Endothelial cell of hepatic sinusoid (primary cell): ENCODE measurements around the gene B4GALT3.

Experiments
- in situ Hi-C: cut with HindIII; loops from 2 replicates; pipeline ENCODE4 v1.10.0; 2017; ENCODE audit warnings: low sequenced_read_pairs

The B4GALT3 gene

GRCh38 chr1:161177112-161177935 is at the start of gene B4GALT3:
B4GALT3 (minus strand) TSS chr1:161177507; CDS start chr1:161176060, 1,447 bp downstream.
- in situ Hi-C loops = no loop called here

GRCh38 chr1:161226759-161227158 is 49.5 kb upstream of the B4GALT3 start:
- in situ Hi-C loops = no loop called here

- in situ Hi-C loops = no loop called here
Measured at GRCh38 chr1:161226320-161226711, 49.0 kb upstream of the B4GALT3 start.

GRCh38 chr1:161225534-161226319 is 48.4 kb upstream of the B4GALT3 start, which contains the start of gene TOMM40L:
TOMM40L (plus strand) TSS chr1:161226060; CDS start chr1:161226490, 430 bp downstream.
- in situ Hi-C loops = no loop called here

GRCh38 chr1:161225178-161225533 is 47.8 kb upstream of the B4GALT3 start:
- in situ Hi-C loops = no loop called here

- in situ Hi-C loops = loop anchor here (5.0 kb wide), 1 partner anchor 97 kb away; no protein-coding TSS in a partner anchor
Measured at GRCh38 chr1:161224695-161225087, 47.4 kb upstream of the B4GALT3 start.

- in situ Hi-C loops = loop anchor here (5.0 kb wide), 1 partner anchor 97 kb away; no protein-coding TSS in a partner anchor
Measured at GRCh38 chr1:161223805-161224694, 46.7 kb upstream of the B4GALT3 start.

GRCh38 chr1:161222175-161223019 is 45.1 kb upstream of the B4GALT3 start:
- in situ Hi-C loops = loop anchor here (5.0 kb wide), 1 partner anchor 95 kb away; no protein-coding TSS in a partner anchor

GRCh38 chr1:161220002-161220401 is 42.7 kb upstream of the B4GALT3 start:
- in situ Hi-C loops = loop anchor here (5.0 kb wide), 1 partner anchor 93 kb away; no protein-coding TSS in a partner anchor

GRCh38 chr1:161219078-161219892 is 42.0 kb upstream of the B4GALT3 start:
- in situ Hi-C loops = loop anchor here (5.0 kb wide), 1 partner anchor 88 kb away; the partner anchor contains the start of gene MPZ

GRCh38 chr1:161218301-161219077 is 41.2 kb upstream of the B4GALT3 start:
- in situ Hi-C loops = loop anchor here (5.0 kb wide), 1 partner anchor 89 kb away; the partner anchor contains the start of gene MPZ

GRCh38 chr1:161217831-161218230 is 40.5 kb upstream of the B4GALT3 start:
- in situ Hi-C loops = loop anchor here (5.0 kb wide), 1 partner anchor 89 kb away; the partner anchor contains the start of gene MPZ

- in situ Hi-C loops = loop anchor here (5.0 kb wide), 1 partner anchor 90 kb away; the partner anchor contains the start of gene MPZ
Measured at GRCh38 chr1:161216945-161217712, 39.8 kb upstream of the B4GALT3 start.

- in situ Hi-C loops = loop anchor here (5.0 kb wide), 1 partner anchor 92 kb away; the partner anchor contains the start of gene MPZ
Measured at GRCh38 chr1:161215076-161215475, 37.8 kb upstream of the B4GALT3 start, which contains the start of gene FCER1G. FCER1G (plus strand) TSS chr1:161215295; CDS start chr1:161215322, 27 bp downstream.

GRCh38 chr1:161214369-161214768 is 37.1 kb upstream of the B4GALT3 start:
- in situ Hi-C loops = no loop called here

- in situ Hi-C loops = loop anchor here (5.0 kb wide), 1 partner anchor 172 kb away; no protein-coding TSS in a partner anchor
Measured at GRCh38 chr1:161209790-161210409, 32.6 kb upstream of the B4GALT3 start.
